Measurements from ENCODE around the gene EXPH5. TPM values are rescaled to one million over a fixed set of nuclear protein-coding genes. Genes with fewer than 3 reads are reported as not detected.

Gene EXPH5
- total and polyA plus RNA-seq, 2 of the 8 experiments (the other 6 are each of a cell fraction or from before 2014, with no cell fraction given), result 1.1 to 11.5 TPM

DNA sequence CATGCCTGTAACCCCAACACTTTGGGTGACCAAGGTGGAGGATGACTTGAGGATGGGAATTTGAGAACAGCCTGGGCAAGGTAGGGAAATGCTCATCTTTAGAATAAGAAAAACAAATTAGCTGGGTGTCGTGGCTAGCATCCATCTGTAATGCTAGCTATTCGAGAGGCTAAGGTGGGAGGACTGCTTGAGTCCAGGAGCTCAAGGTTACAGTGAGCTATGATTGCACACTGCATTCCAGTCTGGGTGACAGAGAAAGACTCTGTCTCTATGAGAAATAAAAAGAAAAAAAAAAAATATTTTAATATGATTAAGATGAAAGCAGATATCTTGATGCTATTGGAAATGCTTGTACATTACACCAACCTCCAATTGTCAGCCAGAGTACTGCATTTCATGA, 42.7 kb upstream of the EXPH5 start:
- Histone ChIP-seq H3K4me3 (ENCODE audit: extremely low read depth in 1 of 4, insufficient read depth in 2 of 4, low read depth in 3 of 4, low read length in 4 of 4) (no peak overlapping the region), H4K20me1 (replicated peaks in 1 of 2; ENCODE audit: control insufficient read depth in 1 of 2, insufficient read depth in 2 of 2, low read length in 2 of 2) (no peaks in the 10 kb centered on the region), H2AK5ac (ENCODE audit: low read depth, low read length) (no peak overlapping the region), H3K9me3 (ENCODE audit: insufficient read depth in 2 of 2, low read depth in 1 of 2, low read length in 1 of 2) (no peaks in the 10 kb centered on the region; a peak in 1 of 4 replicates), H3K23me2 (ENCODE audit: low read depth, low read length) (no peaks in the 10 kb centered on the region), H3K27ac (ENCODE audit: low read depth, low read length) (no peak overlapping the region), H2BK20ac (ENCODE audit: low read length) (no peak overlapping the region), H2BK12ac (ENCODE audit: low read depth, low read length) (no peak overlapping the region), H3K14ac (ENCODE audit: insufficient read length) (no peak overlapping the region), H3K4me2 (ENCODE audit: insufficient read depth in 1 of 2, low read depth in 2 of 2, low read length in 2 of 2) (no peak overlapping the region), H3K4ac (replicated peaks; ENCODE audit: insufficient read length, low read depth, low read length) (no peak overlapping the region), H2BK15ac (ENCODE audit: low read length) (no peak overlapping the region), H3K36me3 (ENCODE audit: control insufficient read depth in 2 of 4, insufficient read depth in 4 of 4, low read length in 3 of 4) (no peaks in the 10 kb centered on the region; a peak in 1 of 8 replicates), H3K27me3 (replicated peaks in 1 of 4; ENCODE audit: control insufficient read depth in 3 of 4, extremely low read depth in 1 of 4, insufficient read depth in 3 of 4, low read length in 3 of 4) (no peaks in the 10 kb centered on the region), H3K23ac (ENCODE audit: insufficient read length) (no peak overlapping the region), H4K5ac (ENCODE audit: insufficient read length, low read depth, low read length) (no peak overlapping the region), H3K9ac (replicated peaks in 1 of 4; ENCODE audit: extremely low read depth in 1 of 4, low read depth in 3 of 4, low read length in 3 of 4) (no peak overlapping the region), H4K91ac (replicated peaks; ENCODE audit: insufficient read length, low read length) (no peak overlapping the region), H3K18ac (ENCODE audit: extremely low read depth, low read length) (no peak overlapping the region), H3K79me2 (ENCODE audit: control insufficient read depth in 1 of 2, insufficient read depth in 2 of 2, low read length in 2 of 2) (no peaks in the 10 kb centered on the region), H3K4me1 (replicated peaks in 1 of 4; ENCODE audit: control insufficient read depth in 3 of 4, insufficient read depth in 4 of 4, low read length in 3 of 4) (peaks cover 0 to 7% (median 0%) of the 10 kb centered on the region in 4 experiments; a peak in 2 of 7 replicates), H2AFZ (ENCODE audit: low read length) (no peak overlapping the region), H2BK120ac (replicated peaks; ENCODE audit: low read depth, low read length) (no peak overlapping the region), H3K79me1 (ENCODE audit: low read depth, low read length) (no peaks in the 10 kb centered on the region), H4K8ac (ENCODE audit: extremely low read depth, insufficient read depth, low read length) (no peak overlapping the region), H3K56ac (replicated peaks; ENCODE audit: insufficient read length, low read depth, low read length) (no peak overlapping the region), H2BK5ac (ENCODE audit: low read depth, low read length) (no peak overlapping the region)
- ChIA-PET POLR2A (ENCODE audit: partially characterized antibody) (interaction anchor here (1.9 kb wide), 1 partner anchor 9 kb away, joined by 4 read pairs; no protein-coding TSS in a partner anchor), CTCF (ENCODE audit: partially characterized antibody) (no interaction called here)
- DNase-seq (ENCODE audit: low read depth in 1 of 2, low spot score in 2 of 2) (no peak), FAIRE-seq (no peak)
- 79% methylated on average over 2 of the region's 2 CpGs; no CpG with 5 or more reads in 1 of the 2 experiments for WGBS, 2 experiments (ENCODE audit: extremely low coverage in 1 of 2, insufficient coverage in 1 of 2, insufficient read length in 1 of 2, insufficient replicate concordance in 2 of 2, low coverage in 1 of 2, low lambda C conversion rate in 2 of 2, missing lambda C conversion rate in 1 of 2)
- TF ChIP-seq BRCA1 (IDR thresholded peaks at IDR 0.05; ENCODE audit: low read depth, low read length), result no peak
- TF ChIP-seq SIRT6 (IDR thresholded peaks at IDR 0.05; ENCODE audit: low read length), result no peak
